Astrocyte of the spinal cord (primary cell): ENCODE results near the gene QKI.
A peak's percentile ranks its signal among the peaks of the same experiment; 100 is the strongest.

Experiments used
- DNase-seq: peaks from one replicate; pipeline ENCODE4 v3.0.0; 2011; ENCODE audit warnings: low read depth, low spot score
- H3K4me3 ChIP-seq: 2 replicates; pipeline ENCODE4 v1.5.1; 2011; ENCODE audit warnings: low read depth, mild to moderate bottlenecking, low read length, moderate library complexity
- CTCF ChIP-seq: IDR thresholded peaks from 2 replicates; pipeline ENCODE4 v1.5.1; 2012; ENCODE audit warnings: low read depth, mild to moderate bottlenecking, low read length, inconsistent platforms
- in situ Hi-C: cut with HindIII; loops from 2 replicates; pipeline ENCODE4 v1.10.0; 2017; ENCODE audit warnings: low sequenced_read_pairs

The QKI gene

GRCh38 chr6:163527291-163527690, 112.8 kb downstream of the QKI start:
- in situ Hi-C loops, result no loop called here
- no peak for DNase-seq
- H3K4me3 ChIP-seq, result no peak overlapping the region
- no peak for TF ChIP-seq CTCF

- no peak for TF ChIP-seq CTCF
- no peak overlapping the region for H3K4me3 ChIP-seq
- peak; percentile 85 for DNase-seq
- in situ Hi-C loops, result no loop called here
Observed at GRCh38 chr6:163529605-163530004, 115.1 kb downstream of the QKI start.

- TF ChIP-seq CTCF, result no peak
- H3K4me3 ChIP-seq, result no peak overlapping the region
- in situ Hi-C loops, result no loop called here
- DNase-seq, result no peak
Observed at GRCh38 chr6:163530406-163530805, 115.9 kb downstream of the QKI start.

- in situ Hi-C loops, result no loop called here
- DNase-seq, result no peak
- no peak for TF ChIP-seq CTCF
- no peak overlapping the region for H3K4me3 ChIP-seq
Observed at GRCh38 chr6:163531122-163531521, 116.6 kb downstream of the QKI start.

GRCh38 chr6:163532526-163533078, 118.1 kb downstream of the QKI start:
- no peak for TF ChIP-seq CTCF
- in situ Hi-C loops, result no loop called here
- no peak overlapping the region for H3K4me3 ChIP-seq
- DNase-seq, result no peak

DNA sequence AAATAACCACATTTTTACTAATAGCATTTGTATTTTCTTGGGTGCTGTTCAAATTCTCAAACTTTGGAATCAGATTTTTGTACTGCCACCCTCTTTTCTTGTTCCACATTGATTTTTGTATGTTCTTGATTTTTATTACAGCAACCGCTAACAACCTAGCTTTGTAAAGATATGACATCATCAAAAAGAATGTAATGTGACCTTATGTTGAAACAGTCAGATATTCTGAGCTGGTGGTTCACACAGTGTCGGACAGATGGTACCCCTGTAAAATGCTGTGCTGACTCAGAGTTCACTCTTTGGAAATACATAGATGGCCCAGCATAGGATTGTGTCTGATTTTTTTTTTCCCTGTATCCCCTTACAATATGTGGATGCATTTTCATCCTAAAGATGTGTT, 118.9 kb downstream of the QKI start:
- no peak for TF ChIP-seq CTCF
- in situ Hi-C loops, result no loop called here
- DNase-seq, result peak; percentile 91

DNA sequence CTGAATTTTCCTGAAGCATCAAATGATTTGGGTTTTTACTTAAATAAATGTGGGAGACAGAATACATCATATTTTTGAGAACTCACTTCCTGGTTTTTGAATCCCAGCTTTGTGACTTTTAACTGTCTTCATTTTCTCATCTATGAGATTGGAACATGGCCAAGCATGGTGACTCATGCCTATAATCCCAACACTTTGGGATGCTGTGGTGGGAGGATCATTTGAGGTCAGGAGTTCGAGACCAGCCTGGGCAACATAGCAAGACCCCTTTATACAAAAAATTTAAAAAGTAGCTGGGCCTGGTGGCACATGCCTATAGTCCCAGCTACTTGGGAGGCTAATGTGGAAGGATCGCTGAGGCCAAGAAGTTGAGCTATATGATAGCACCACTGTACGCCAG, 122.3 kb downstream of the QKI start:
- peak; percentile 38 for DNase-seq
- in situ Hi-C loops, result no loop called here
- no peak overlapping the region for H3K4me3 ChIP-seq
- no peak for TF ChIP-seq CTCF

More for the DNA sequence above, 118.9 kb downstream of the QKI start:
- H3K4me3 ChIP-seq, result no peak overlapping the region
